SU-DHL-6 (cell line): ENCODE measurements around the gene CDC16.

Experiments used
- H2AFZ ChIP-seq: fragments of 200-600 bp; sonication (generic); 2 replicates; pipeline ENCODE4 v1.6.1; 2014; ENCODE audit warnings: low read depth, mild to moderate bottlenecking, moderate library complexity, mixed read lengths, antibody characterized with exemption, low read length; ENCODE audit not compliant: severe bottlenecking
- H3F3A ChIP-seq: fragments of 200-600 bp; shearing (Covaris generic); 2 replicates; pipeline ENCODE4 v1.6.0; 2016; ENCODE audit warnings: antibody characterized with exemption, mild to moderate bottlenecking; ENCODE audit not compliant: insufficient read depth
- H3K27ac ChIP-seq: fragments of 200-600 bp; sonication (generic); 2 replicates; pipeline ENCODE4 v1.5.1; 2016; ENCODE audit warnings: low read depth, mild to moderate bottlenecking, low read length, moderate library complexity, mixed read lengths
- H3K27me3 ChIP-seq: fragments of 200-600 bp; sonication (generic), shearing (Covaris generic); 2 replicates; pipeline ENCODE4 v1.6.0; 2014; ENCODE audit warnings: mild to moderate bottlenecking, low read length
- H3K36me3 ChIP-seq: fragments of 200-600 bp; sonication (generic); 2 replicates; pipeline ENCODE4 v1.6.1; 2014; ENCODE audit warnings: mild to moderate bottlenecking, low read length, mixed read lengths
- H3K4me2 ChIP-seq: fragments of 300-600, 200-600 bp; shearing (Covaris generic), sonication (generic); 2 replicates; pipeline ENCODE4 v1.6.0; 2014; ENCODE audit warnings: low read length, low read depth, mild to moderate bottlenecking; ENCODE audit not compliant: poor library complexity, severe bottlenecking
- H3K4me3 ChIP-seq: fragments of 200-600 bp; sonication (generic); 2 replicates; pipeline ENCODE4 v1.5.1; 2014; ENCODE audit warnings: antibody characterized with exemption, low read length, mild to moderate bottlenecking, mixed read lengths; ENCODE audit not compliant: insufficient read depth, poor library complexity, severe bottlenecking
- H3K79me2 ChIP-seq: fragments of 200-600 bp; sonication (generic); 2 replicates; pipeline ENCODE4 v1.6.1; 2014; ENCODE audit warnings: mild to moderate bottlenecking, low read length, moderate library complexity; ENCODE audit not compliant: insufficient read depth
- H3K9ac ChIP-seq: fragments of 200-600 bp; sonication (generic); 2 replicates; pipeline ENCODE4 v1.7.0; 2014; ENCODE audit warnings: mild to moderate bottlenecking, low read length
- H3K9me2 ChIP-seq: fragments of 200-600 bp; sonication (generic); replicated peaks from 2 replicates; pipeline ENCODE4 v1.6.1; 2014; ENCODE audit warnings: low read length; ENCODE audit not compliant: insufficient read depth
- H3K9me3 ChIP-seq: fragments of 200-600 bp; sonication (generic); 2 replicates; pipeline ENCODE4 v1.6.1; 2014; ENCODE audit warnings: low read length, mixed read lengths; ENCODE audit not compliant: insufficient read depth
- H4K20me1 ChIP-seq: fragments of 200-600 bp; sonication (generic); 2 replicates; pipeline ENCODE4 v1.6.1; 2014; ENCODE audit warnings: low read depth, mild to moderate bottlenecking, antibody characterized with exemption, low read length, moderate library complexity, mixed read lengths
- CTCF ChIP-seq: fragments of 200-600 bp; sonication (generic); IDR thresholded peaks from one replicate; pipeline ENCODE4 v1.5.1; 2017; ENCODE audit warnings: antibody characterized with exemption, mild to moderate bottlenecking, low read length, moderate library complexity; ENCODE audit not compliant: insufficient read depth, poor library complexity, severe bottlenecking
- EZH2phosphoT487 ChIP-seq: fragments of 200-600 bp; sonication (generic), shearing (Covaris generic); conservative IDR thresholded peaks from 2 replicates; pipeline ENCODE4 v1.6.1; 2018; ENCODE audit warnings: mild to moderate bottlenecking, antibody characterized with exemption, low read length, moderate library complexity, mixed read lengths

The CDC16 gene

GRCh38 chr13:114304346-114305034, 69.8 kb downstream of the CDC16 start:
- Histone ChIP-seq H3K79me2 (no peaks in the 10 kb centered on the region), H3K27ac (no peak overlapping the region), H3K36me3 (peaks cover 7% of the 10 kb centered on the region; the same call in 1 of the 2 replicates), H3F3A (no peaks in the 10 kb centered on the region), H3K4me3 (no peak overlapping the region), H3K9me3 (no peaks in the 10 kb centered on the region), H3K9me2 (no peaks in the 10 kb centered on the region), H3K4me2 (no peak overlapping the region), H3K27me3 (no peaks in the 10 kb centered on the region), H4K20me1 (no peaks in the 10 kb centered on the region), H2AFZ (no peak overlapping the region), H3K9ac (no peak overlapping the region)
- TF ChIP-seq CTCF (no peak), EZH2phosphoT487 (no peak)

DNA sequence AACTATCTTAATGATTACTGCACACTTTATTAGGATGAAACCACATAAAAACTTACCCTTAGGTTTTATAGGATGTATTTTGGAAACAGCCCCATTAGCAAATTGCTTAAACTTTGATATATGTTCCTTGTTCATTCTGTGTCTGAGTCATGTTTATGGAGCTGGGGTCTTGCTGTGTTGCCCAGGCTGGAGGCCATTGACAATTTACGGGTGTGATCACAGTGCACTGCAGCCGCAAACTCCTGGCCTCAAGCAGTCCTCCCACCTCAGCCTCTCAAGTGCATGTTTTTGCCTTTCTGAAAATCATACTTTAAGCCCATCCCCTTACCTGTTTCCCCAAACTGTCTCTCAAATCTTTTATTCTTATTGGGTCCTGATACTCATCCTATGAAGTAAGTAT, 74.4 kb downstream of the CDC16 start:
- Histone ChIP-seq H3F3A (peaks cover 26% of the 10 kb centered on the region), H3K79me2 (peaks cover 7% of the 10 kb centered on the region), H3K4me2 (no peak overlapping the region), H2AFZ (no peak overlapping the region), H3K36me3 (peaks cover 3% of the 10 kb centered on the region; the same call in 1 of the 2 replicates), H3K9me3 (no peaks in the 10 kb centered on the region), H3K9ac (no peak overlapping the region), H3K27me3 (no peaks in the 10 kb centered on the region), H4K20me1 (no peaks in the 10 kb centered on the region), H3K9me2 (no peaks in the 10 kb centered on the region), H3K4me3 (no peak overlapping the region), H3K27ac (no peak overlapping the region)
- TF ChIP-seq EZH2phosphoT487 (no peak), CTCF (no peak)

GRCh38 chr13:114309806-114310410, 75.2 kb downstream of the CDC16 start:
- Histone ChIP-seq H3K27ac (no peak overlapping the region), H3F3A (peaks cover 28% of the 10 kb centered on the region), H4K20me1 (no peaks in the 10 kb centered on the region), H3K9ac (no peak overlapping the region), H3K9me3 (no peaks in the 10 kb centered on the region), H3K27me3 (no peaks in the 10 kb centered on the region), H2AFZ (no peak overlapping the region), H3K4me3 (no peak overlapping the region), H3K79me2 (peaks cover 12% of the 10 kb centered on the region), H3K4me2 (no peak overlapping the region), H3K36me3 (peaks cover 3% of the 10 kb centered on the region; the same call in 1 of the 2 replicates), H3K9me2 (no peaks in the 10 kb centered on the region)
- TF ChIP-seq CTCF (no peak), EZH2phosphoT487 (no peak)
